GM19023 (cell line): ENCODE data around the gene GADD45A.
"Not testable (repeated sequence)": the region's sequence is repeated elsewhere in the genome, so short reads cannot be mapped to it uniquely, and the experiment has no call there.

ENCODE experiments used
- ATAC-seq: cut with Tn5 transposase; IDR thresholded peaks from one replicate; pipeline ENCODE4 v1.9.1; 2021; ENCODE audit warnings: mild to moderate bottlenecking, moderate library complexity; ENCODE audit not compliant: unreplicated experiment

The GADD45A gene

GRCh38 chr1:67685067-67685557 is at the start of gene GADD45A:
TSS of gene GADD45A (plus strand) at chr1:67685201. CDS start at chr1:67685495, 294 bp downstream.
- peak; percentile 86 for ATAC-seq

- no peak for ATAC-seq
Observed at GRCh38 chr1:67636146-67636545, 48.9 kb upstream of the GADD45A start.

- ATAC-seq, result no peak
Observed at GRCh38 chr1:67639361-67639760, 45.6 kb upstream of the GADD45A start.

GRCh38 chr1:67642629-67643028 is 42.4 kb upstream of the GADD45A start:
- no peak for ATAC-seq

GRCh38 chr1:67644566-67644965 is 40.4 kb upstream of the GADD45A start:
- no peak for ATAC-seq

- no peak for ATAC-seq
Observed at GRCh38 chr1:67645495-67646144, 39.4 kb upstream of the GADD45A start.

- no peak for ATAC-seq
Observed at GRCh38 chr1:67646145-67647035, 38.6 kb upstream of the GADD45A start.

- ATAC-seq, result no peak
Observed at GRCh38 chr1:67647036-67647798, 37.8 kb upstream of the GADD45A start.

GRCh38 chr1:67647814-67648358 is 37.1 kb upstream of the GADD45A start:
- no peak for ATAC-seq

- no peak for ATAC-seq
Observed at GRCh38 chr1:67648582-67649326, 36.2 kb upstream of the GADD45A start.

GRCh38 chr1:67650061-67650460 is 34.9 kb upstream of the GADD45A start:
- ATAC-seq, result no peak

- no peak for ATAC-seq
Observed at GRCh38 chr1:67651031-67651430, 34.0 kb upstream of the GADD45A start.

GRCh38 chr1:67652800-67653199 is 32.2 kb upstream of the GADD45A start:
- ATAC-seq, result peak; percentile 59

- ATAC-seq, result no peak
Observed at GRCh38 chr1:67653304-67653703, 31.7 kb upstream of the GADD45A start.

- ATAC-seq, result no peak
Observed at GRCh38 chr1:67655581-67655980, 29.4 kb upstream of the GADD45A start.

- ATAC-seq, result not testable (repeated sequence)
Observed at GRCh38 chr1:67657152-67657551, 27.8 kb upstream of the GADD45A start.

GRCh38 chr1:67659229-67659628 is 25.8 kb upstream of the GADD45A start:
- no peak for ATAC-seq

- ATAC-seq, result no peak
Observed at GRCh38 chr1:67662884-67663283, 22.1 kb upstream of the GADD45A start.

GRCh38 chr1:67664048-67664447 is 21.0 kb upstream of the GADD45A start:
- no peak for ATAC-seq

GRCh38 chr1:67665307-67665706 is 19.7 kb upstream of the GADD45A start:
- ATAC-seq, result not testable (repeated sequence)
